Heart left ventricle (tissue), 13 donors: ENCODE data around the gene C2orf49.

Source experiments
- CTCF ChIP-seq, 12 donors: fragments of 200-600 bp; sonication (generic) in 4 of 12; IDR thresholded peaks; one replicate each; pipeline versions ENCODE4 v1.5.0 to v1.8.0; 2018 to 2022; ENCODE audit warnings: antibody characterized with exemption in 12 of 12, mild to moderate bottlenecking in 5 of 12
- POLR2A ChIP-seq, 2 donors: fragments of 450-650 bp; IDR thresholded peaks; one replicate each; pipeline ENCODE4 v1.6.1; 2017; ENCODE audit warnings: antibody characterized with exemption in 2 of 2, mild to moderate bottlenecking in 2 of 2, moderate library complexity in 2 of 2
- donor health status: ischemic (EF 13 %, LVEDD 7.1; RV severe dilation, severe dysfunction).
- donor health status: DM: no; HTN: yes; CAD: no.
- donor health status: DM: no; HTN: no; CAD: no.
- donor health status: ischemic (EF 25% LVEDD 6.9; RV normal size, moderate dysfunction).
- donor health status: ischemic (EF 25% LVEDD 5.7; RV mildly dilated, moderate dysfunction).
- donor health status: ischemic (EF 35%, LVEDD 5.7; RV mildly dilated, moderate dysfunction).
- donor health status: nonischemic (EF 11% LVEDD 7.7; RV severe dilation, severe dysfunction).
- donor health status: DM: yes; HTN: yes; CAD: no.
- donor health status: PGD.
- donor health status: ischemic (EF 29% LVEDD 5.4; RV normal size, mild dysfunction).
- donor health status: nonischemic (EF 23%, LVEDD 6.1; RV moderate dilation, normal function).

DNA sequence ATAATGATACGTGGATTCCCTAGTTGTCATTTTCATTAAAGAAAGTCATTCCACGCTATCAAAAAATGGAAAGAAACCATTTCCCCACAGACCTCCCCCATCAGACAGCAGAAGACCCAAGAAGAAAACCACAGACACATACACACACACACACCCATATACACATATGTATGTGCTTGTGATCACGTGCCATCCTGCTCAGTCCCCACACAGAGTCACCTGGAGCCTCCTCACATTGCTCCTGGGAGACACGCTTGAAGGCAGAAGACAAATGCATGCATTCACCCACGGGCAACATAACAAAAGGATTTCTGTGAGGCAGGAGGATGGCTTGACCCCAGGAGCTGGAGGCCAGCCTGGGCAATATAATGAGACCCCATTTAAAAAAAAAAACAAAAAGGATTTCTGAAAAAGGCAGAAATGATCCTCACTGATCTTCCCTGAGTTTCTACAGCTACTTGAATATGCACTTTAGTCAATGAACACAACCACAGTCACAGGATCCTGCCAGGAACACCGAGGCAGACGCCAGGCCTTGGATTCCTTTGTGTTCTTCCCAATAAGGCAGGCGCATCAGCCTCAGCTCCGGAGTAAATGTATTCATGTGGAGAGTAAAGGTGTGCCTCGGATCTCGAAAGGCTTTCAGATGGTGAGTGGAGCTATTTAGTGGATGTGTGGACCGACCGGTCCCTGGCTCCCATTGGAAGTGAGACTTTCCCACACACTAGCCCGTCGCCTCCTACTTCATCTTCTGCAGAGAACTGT lies 28.8 kb upstream of the C2orf49 start:
- no peak for TF ChIP-seq CTCF (IDR thresholded peaks at IDR 0.05)
- TF ChIP-seq POLR2A (IDR thresholded peaks at IDR 0.05) = no peak
